ENCODE data around the gene IGFBP2.

DNA sequence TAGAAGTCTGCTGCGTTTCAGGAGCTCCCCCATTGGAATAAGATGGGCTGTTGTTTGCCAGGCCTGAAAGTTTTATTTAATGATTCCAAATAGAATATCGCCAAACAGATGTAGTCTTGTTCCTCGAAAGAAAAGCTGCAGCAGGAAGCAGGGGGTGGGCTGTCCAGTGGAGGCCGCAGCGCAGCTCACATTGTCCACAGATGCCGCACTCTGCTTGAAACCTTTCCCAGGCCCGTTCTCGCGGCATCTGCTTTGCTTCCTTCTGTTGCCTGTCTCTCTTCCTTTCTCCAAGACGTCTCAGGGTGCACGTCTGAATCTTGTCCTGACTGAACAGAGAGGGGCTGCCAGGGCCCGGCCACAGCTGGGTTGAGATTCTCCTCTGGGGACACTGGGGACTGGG is 12.4 kb upstream of the IGFBP2 start:
- TF ChIP-seq ELF4 (IDR thresholded peaks at IDR 0.05) (no peak), BHLHE40 (IDR thresholded peaks at IDR 0.05; ENCODE audit: borderline replicate concordance) (no peak), SUZ12 (IDR thresholded peaks at IDR 0.05) (no peak), FOXK2 (IDR thresholded peaks at IDR 0.05) (no peak), FOXM1 (IDR thresholded peaks at IDR 0.05; ENCODE audit: borderline replicate concordance) (no peak), SP1 (IDR thresholded peaks at IDR 0.05) (no peak), TARDBP (IDR thresholded peaks at IDR 0.05) (no peak), ARNT (IDR thresholded peaks at IDR 0.05) (no peak), FOXA1 (IDR thresholded peaks at IDR 0.05) (no peak), CTBP1 (IDR thresholded peaks at IDR 0.05; ENCODE audit: borderline replicate concordance) (no peak), L3MBTL2 (conservative IDR thresholded peaks at IDR 0.05) (no peak), LEF1 (IDR thresholded peaks at IDR 0.05; ENCODE audit: borderline replicate concordance) (no peak)
- TF ChIP-seq, protein P1, sequence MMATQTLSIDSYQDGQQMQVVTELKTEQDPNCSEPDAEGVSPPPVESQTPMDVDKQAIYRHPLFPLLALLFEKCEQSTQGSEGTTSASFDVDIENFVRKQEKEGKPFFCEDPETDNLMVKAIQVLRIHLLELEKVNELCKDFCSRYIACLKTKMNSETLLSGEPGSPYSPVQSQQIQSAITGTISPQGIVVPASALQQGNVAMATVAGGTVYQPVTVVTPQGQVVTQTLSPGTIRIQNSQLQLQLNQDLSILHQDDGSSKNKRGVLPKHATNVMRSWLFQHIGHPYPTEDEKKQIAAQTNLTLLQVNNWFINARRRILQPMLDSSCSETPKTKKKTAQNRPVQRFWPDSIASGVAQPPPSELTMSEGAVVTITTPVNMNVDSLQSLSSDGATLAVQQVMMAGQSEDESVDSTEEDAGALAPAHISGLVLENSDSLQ (IDR thresholded peaks at IDR 0.05), result no peak

Data from HEK293T (cell line).